C4-2B (cell line): ENCODE results near the gene SUCO.

Experiments used
- CTCF ChIP-seq: fragments of 450-650 bp; conservative IDR thresholded peaks from 2 replicates; pipeline ENCODE4 v1.5.1; 2017; ENCODE audit warnings: mild to moderate bottlenecking
- ZFX ChIP-seq: fragments of 450-650 bp; IDR thresholded peaks from 2 replicates; pipeline ENCODE4 v1.6.1; 2017

DNA sequence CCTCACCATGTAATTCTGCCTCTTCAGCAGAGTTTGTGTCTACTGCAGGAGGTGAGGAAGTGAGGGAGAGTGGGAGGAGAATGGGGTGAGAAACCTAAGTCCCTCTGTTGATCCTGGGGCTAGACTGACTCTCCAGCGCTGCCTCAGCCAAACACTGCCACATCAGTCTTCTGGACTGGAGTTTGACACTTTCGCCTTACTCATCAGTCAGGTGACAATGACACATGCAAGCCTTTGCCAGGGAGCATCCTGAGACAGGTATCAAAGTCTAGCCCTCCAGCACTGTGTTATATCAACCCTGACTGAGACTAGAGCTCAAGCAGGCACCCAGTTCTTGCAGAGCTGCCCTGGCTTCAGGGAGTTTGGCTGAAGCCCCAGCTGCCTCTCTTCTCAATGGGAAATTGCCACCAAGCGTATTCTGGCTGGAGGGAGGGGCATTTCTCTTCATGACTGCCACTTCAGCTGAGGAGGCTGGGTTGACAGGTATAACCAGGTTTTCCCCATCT is 33.3 kb upstream of the SUCO start:
- TF ChIP-seq CTCF (no peak), ZFX (no peak)
